HG03521 (cell line): Measurements from ENCODE around the gene FUCA2.
A peak's percentile ranks its signal among the peaks of the same experiment; 100 is the strongest.
"Not testable (repeated sequence)": the region's sequence is repeated elsewhere in the genome, so short reads cannot be mapped to it uniquely, and the experiment has no call there.

Experiments
- ATAC-seq: cut with Tn5 transposase; IDR thresholded peaks from one replicate; pipeline ENCODE4 v1.9.1; 2021; ENCODE audit warnings: mild to moderate bottlenecking, moderate library complexity; ENCODE audit not compliant: unreplicated experiment

Gene FUCA2

DNA sequence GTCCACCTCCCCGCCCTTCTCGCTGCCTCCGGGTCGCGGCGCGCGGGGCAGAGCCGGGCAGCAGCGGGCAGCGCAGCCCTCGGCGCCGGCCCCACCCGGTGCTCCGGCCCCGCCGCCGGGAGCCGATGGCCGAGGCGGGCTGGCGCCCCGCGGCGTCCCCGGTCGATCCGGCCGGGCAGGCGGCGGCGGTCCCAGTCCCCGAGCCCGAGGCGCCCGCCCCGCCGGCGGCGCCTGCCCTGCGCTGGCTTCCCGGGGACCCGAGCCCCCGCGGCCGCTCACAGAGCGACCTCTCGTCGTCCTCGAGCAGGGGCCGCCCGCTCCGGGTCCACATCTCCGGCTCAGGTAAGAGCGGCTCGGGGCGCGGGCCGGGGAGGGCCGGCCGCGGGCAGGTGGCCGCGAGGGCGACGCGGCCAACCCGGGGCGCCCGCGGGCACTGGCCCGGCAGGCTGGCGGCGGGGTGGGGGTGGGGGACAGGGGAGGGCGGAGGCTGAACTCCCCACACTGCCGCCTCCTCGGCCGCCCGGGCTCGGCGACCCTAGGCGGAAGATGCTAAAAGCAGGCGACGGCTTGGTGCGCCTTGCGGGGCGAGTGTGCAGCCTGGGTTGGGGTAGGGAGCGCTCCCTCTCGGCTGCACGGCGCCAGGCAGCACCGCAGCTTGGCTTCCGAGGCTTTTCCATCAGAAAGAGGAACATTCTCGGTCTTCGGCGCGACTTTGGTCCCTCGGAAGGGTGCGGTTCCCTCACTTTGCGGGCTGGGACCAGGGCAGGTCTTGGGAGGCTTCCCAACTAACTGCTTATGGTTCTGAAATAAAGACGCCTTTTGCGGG lies 25.6 kb upstream of the FUCA2 start:
- peak; percentile 54 for ATAC-seq

DNA sequence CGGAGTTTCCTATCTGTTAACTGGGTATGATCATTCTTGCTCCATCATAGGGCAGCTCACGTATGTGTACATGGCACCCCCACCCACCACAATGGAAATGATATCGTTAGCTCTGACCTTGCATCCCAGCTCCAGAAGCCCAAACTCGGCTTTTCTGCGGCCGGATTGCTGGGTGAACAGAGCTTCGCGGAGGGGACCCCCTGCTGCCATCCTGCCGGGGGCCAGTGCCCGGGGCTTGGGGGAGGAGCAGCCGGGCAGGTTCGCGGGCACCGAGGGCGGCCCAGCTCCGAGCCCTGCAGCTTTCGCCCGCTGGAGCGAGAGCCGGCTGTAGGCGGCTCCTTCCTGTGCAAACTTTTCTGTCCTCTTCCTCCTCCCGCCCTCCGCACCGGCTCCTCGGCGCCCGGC lies 24.9 kb upstream of the FUCA2 start:
- peak; percentile 47 for ATAC-seq

DNA sequence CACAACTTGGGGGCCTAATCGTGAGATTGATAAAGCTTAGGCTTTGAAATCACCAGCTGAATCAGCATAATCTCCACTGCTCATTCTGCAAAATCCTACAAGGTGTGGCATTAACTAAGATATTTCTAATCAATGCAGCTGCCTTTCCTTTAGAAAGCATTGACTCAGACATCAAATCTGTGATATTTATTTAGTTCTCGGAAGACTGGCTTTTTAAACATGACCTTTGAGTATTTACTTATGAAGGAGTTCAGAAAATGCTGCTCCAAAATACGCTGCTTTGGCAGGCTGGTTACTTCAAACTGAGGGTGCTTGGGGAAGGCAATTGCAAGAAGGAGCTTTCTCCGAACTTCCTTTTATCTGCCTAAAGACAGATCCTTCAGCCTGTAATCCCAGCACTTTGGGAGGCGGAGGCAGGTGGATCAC lies 23.7 kb upstream of the FUCA2 start:
- ATAC-seq = no peak

DNA sequence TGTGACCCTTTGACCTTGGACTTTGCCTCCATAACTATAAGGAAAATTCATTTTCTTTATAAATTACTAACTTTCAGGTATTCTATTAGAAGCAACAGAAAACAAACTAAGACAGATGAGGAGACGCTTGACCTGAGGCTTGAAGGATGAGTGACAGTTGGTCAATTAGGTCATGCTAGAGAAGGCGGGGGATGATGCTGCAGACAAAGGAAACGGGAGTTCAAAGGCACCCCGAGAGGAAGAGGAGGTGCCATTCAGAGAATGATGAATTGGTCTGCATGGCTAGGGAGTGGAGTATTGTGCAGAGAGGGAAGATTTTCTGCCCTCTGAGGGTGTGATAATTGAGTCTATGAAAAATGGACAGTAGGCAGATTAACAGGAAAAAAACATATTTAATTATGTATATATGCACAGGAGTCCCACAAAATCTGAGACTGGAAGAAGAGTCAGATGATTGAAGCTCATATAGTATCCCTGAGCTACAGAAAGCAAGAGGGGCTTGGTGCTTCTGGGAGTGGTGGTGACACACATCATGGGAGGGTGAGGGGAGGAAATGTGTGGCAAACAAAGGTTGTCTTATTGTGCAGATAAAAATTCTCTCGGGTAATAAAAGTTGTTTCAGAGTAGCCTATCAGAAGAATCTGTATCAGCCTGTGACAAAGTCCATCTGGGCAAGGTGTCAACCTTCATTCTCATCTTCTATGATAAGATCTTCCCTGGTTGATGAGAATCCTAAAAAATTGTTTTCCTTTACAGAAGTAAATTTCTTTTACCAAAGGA lies 20.4 kb upstream of the FUCA2 start:
- ATAC-seq = no peak

DNA sequence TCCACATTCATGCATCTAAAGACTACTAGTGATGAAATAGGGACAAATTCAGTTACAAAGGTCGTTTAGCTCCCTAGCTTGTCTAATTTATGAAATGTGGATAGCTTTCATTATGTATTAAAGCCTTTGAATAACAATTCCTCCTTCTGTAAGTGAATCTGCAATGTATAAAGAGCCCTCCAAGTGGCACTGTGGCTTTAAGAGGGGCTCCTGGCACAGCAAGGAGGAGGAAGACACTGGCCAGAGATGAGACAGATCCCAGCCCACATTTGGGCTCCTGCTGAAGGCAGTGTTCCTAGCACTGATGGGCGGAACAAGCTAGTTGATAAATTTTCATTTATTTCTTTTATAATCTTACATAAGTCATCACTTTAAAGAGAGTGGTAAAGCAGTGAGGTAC lies 17.6 kb upstream of the FUCA2 start:
- ATAC-seq = no peak

DNA sequence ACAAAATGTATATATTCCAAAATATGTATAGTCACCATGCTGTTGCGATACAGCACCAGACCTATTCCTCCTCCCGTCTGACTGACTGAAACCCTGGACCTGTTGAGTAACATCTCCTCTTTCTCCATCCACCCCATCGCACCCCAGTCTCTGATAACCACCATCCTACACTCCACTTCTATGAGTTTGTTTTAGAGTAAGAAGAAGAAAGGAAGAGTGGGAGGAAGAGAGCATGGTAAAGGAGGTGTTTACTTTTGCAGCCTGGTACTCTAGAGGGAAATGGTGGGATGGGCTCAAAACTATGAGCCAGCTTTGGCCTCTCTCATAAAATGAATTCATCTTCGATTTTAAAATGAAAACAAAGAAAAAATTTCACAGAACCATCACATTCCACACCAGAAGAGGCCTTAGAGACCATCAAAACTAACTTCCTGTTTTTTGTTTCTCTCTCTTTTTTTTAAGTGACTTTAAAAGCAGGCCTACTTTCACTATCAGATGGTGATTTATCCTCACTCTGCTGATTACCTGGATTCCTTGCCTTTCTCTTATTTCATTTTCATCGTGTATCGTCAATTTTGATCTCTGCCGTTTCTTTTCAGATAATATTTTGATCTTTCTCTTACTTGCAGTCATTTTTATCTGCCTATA lies 16.8 kb upstream of the FUCA2 start:
- ATAC-seq = peak; percentile 75

DNA sequence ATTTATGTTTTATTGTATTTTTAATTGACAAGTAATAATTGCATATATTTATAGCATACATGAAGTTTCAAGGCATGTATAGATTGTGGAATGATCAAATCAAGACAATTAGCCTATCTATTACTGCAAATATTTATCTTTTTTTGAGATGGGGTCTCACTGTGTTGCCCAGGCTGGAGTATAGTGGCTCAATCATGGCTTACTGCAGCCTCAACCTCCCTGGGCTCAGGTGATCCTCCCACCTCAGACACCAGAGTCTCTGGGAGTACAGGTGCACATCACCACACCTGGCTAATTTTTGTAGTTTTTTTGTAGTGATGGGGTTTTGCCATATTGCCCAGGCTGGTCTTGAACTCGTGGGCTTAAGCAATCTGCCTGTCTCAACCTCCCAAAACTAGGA lies 16.2 kb upstream of the FUCA2 start:
- ATAC-seq = no peak

DNA sequence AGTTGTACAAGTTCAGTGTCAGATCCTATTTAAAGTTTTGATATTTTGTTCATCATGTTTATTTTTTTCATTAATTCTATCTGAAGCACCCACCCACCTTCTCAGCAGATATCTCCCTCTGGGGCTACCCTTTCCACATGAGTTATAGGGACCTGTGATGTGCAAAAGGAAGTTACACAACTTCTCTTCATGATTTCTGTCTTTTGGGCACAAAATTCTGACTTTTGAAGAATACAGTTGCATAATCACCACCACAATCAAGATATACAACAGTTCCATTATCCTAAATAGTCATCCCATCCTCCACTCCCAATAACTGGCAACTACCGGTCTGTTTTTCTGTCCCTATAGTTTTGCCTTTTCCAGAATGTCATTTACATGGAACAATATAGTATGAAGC lies 13.8 kb upstream of the FUCA2 start:
- no peak for ATAC-seq

DNA sequence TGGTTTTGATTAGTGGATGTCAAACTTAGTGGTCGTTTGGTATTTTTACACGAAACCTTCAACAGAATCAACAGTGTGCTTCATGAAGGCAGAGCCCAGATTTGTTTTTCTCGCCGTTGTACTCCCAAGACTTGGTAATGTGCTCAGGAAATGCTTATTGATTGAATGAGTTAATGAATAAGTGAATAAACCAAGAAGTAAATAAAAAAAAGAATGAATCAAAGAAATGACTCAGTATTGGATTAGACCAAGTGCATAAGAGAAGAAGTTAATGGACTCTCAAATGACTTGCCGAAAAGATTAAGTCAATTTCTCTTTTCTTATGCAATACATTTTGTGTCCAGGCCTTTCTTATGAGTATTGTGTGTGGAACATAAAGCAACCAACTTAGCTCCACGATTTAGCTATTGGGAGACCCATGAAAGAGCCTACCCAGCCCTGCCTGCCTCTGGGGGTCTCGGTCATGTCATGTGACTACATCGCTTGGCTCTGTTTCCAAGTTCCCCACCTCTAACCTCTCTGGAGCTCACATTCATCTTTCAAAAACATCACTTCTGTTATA lies 10.6 kb upstream of the FUCA2 start:
- ATAC-seq = no peak

DNA sequence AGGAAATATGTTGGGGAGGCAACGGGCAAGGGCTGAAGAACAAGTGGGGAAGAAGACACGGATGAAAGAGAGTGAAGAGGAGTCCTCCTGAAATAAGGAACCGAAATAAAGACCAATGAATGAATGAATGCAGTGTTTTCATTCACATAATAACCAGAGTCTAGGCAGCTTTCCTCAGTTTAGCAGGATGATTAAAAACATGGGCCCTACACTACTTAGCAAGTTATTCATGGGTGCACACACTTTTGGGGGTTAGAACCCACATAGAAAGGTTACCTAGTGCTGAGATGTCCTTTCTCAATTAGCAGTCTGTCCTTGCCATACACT lies 5.9 kb upstream of the FUCA2 start:
- ATAC-seq = no peak

DNA sequence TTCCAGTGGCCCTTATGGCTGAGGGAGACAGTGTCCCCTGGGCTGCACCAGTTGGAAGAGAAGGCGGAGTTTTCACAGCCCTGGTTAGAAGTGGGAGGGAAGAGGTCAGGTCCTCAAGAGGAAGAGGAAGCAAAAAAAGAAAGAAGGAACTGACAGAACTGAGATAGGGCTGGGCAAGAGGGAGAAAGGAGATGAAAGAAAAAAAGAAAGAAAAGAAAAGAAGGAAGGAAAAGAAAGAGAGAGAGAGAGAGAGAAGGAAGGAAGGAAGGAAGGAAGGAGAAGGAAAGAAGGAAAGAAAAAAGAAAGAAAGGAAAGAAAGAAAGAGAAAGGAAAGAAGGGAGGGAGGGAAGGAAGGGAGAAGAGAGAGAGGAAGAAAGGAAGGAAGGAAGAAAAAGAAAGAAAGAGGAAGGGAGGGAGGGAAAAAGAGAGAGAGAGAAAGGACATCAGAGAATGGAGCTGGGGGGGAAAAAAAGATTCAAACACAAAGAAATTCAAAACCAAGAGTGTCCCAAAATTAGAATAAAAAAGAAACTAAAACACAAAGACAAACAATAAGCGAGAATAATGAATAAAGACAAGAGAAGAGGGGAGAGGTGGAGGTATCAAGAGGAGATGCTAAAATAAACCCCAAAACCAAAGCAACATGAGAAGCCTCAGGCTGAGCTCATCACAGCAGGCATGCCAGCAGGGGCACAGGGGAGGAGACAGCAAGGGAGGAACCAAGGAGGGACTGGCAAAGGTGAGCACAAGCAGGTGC lies 5.3 kb upstream of the FUCA2 start:
- ATAC-seq = no peak

DNA sequence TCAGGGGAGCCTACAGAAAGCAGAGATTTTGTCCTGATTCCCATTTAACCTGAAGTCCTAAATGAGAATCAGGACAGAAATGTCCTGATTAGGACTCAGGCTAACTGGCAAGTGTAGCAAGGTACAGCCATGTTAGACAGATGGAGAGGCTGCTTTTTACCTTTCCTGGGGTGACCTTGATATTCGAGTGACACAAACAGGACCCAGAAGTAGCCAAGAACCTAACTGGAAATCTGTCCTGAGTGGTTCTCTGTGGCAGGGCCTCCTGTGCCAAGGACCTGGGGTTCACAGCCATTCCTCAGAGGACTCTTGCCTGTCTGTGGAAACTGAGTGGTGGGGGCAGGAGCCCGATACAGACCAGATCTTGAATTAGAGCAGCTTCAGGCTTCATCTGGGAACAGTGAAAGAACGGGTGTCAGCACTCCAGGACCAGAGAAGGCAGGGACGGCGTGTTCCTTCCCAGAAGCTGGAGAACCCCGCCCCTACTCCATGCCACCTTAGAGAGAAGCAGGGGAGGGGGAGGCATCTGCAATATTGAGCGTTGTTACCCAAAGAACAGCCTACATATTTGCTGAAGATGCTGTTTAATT lies 4.3 kb upstream of the FUCA2 start:
- no peak for ATAC-seq

DNA sequence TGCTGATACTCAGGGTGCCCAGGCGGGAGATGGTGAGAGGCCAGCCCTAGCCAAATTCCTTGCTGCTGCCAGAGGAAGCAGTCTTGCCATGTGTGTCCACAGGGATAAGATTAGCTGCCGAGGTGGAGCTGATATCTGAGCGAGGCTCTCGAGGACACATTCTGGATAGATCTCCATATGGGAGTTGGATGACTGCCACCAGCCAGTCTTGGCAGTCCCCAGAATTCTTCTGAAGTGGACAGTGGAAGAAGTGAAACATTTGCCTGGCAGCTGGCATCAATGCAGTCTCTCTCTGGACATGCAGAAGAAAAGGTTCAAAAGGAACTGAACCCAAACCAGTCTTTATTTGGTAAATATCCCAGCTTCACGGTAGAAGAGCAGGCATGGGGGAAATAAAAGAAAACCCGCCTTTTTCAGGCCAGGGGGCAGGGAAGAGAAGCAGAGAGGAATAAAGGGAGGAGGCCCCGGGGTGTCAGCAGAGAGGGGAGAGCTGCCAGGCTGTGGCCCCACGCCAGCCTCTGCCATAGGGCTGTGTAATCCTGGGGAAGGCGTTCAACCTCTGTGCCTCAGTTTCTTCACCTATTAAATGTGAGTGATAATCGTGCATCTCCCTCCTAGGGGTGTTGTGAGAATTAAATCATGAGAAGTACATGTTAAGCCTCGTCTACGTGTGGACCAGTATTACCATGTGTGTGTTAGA lies 3.7 kb upstream of the FUCA2 start:
- ATAC-seq = no peak

DNA sequence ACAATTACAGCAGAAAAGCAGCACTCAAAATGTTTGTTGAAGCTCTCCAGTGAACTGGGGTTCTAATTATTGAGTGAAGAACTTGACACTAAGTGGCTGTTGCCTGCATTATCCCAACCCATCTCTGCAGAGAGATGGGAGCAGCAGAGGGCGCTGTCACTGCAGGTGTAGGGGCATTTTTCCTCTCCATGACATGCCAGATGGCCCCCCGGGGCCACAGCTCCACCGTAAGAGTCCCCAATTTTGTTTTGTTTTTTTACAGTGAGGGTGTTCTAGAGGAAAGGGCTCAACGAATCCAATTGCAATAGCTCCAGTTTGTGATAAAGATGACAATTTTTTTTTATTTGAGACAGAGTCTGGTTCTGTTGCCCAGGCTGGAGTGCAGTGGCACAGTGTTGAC lies 1.9 kb upstream of the FUCA2 start:
- no peak for ATAC-seq

DNA sequence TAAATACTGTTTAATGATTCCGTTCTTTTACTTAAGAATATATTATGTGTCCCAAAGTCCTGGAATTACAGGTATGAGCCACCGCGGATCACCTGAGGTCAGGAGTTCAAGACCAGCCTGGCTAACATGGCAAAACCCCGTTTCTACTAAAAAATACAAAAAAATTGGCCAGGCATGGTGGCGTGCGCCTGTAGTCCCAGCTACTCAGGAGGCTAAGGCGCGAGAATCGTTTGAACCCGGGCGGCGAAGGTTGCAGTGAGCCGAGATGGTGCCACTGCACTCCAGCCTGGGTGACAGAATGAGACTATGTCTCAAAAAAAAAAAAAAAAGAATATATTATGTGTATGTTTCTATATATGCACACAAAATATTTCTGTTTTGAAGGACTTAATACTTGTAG lies 1.2 kb downstream of the FUCA2 start:
- ATAC-seq = not testable (repeated sequence)

DNA sequence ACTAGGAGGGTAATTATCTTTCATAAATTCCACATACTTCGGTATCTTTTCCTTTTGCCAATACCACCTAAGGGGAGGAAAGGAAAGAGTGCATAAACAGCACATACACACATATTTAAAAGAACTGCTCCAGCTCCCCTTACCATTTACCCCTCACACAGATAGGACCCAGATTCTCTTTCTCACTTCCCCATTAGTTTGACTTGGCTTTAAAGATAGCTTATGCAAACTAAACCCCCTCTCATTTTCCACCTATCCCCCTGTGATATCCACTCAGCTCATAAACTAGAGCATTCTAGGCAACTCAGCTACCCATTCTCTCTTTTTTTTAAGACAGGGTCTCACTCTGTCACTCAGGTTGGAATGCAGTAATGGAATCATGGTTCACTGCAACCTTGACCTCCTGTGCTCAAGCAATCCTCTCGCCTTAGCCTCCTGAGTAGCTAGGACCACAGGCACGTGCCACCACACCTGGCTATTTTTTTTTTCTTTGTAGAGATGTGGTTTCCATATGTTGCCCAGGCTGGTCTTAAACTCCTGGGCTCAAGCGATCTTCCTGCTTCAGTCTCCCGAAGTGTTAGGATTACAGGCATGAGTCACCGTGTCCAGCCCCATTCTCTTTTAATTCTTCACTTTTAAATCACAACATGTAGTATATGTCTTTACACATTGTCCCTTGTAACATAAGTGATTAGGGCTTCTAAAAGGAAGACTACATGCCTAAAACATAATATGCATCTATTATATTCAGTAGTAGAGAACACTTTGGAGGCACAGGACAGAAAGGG lies 4.0 kb downstream of the FUCA2 start:
- peak; percentile 30 for ATAC-seq

DNA sequence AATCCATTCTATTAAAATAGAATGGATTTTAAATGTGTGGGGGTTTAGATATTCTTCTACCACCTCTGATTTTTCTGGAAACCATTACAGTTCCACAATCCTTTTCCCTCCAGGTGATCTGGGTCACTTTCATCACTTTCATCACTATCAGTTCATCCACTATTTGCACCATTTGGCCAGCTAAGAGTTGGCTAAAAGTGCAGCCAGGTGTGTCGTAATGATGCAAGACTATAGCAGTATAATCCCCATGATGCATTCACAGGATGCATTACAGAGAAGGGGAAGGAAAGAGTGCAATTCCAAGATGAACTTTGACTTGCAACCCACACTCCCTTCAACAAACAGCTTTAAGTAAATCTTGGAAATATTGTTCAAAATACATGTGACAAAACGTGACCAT lies 4.9 kb downstream of the FUCA2 start:
- no peak for ATAC-seq

DNA sequence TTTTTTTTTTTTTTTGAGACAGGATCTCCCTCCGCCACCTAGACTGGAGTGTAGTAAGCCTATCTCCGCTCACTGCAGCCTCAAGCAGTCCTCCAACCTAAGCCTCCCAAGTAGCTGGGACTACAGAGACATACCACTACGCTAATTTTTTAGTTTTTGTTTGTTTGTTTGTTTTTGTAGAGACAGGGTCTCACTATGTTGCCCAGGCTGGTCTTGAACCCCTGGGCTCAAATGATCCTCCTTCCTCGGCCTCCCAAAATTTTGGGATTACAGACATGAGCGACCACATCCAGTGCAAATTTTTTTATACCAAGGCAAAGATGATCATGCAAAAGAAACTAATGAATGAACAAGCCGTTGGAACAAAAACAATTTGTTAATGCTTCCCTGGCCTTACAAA lies 5.3 kb downstream of the FUCA2 start:
- no peak for ATAC-seq

DNA sequence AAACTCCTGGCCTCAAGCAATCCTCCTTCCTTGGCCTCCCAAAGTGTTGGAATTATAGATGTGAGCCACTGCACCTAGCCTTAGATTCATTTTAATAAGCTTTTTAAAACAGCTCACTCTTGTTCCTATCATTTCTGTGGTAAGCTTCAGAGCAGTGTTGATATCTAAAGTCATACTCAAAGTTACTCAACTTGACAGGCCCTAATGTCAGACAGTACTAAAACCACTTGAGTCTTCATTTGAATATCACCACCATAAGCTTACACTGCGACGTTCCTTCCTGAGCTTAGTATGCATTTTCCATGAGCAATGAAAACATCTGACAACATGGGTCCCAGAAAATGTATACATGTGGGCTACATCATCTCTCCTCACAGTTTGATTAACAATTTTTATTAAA lies 6.0 kb downstream of the FUCA2 start:
- no peak for ATAC-seq
